Osteocyte (in vitro differentiated cells): ENCODE data around the gene EFNA5. TPM values are rescaled to one million over a fixed set of nuclear protein-coding genes. Genes with fewer than 3 reads are reported as not detected.

Source experiments
- DNase-seq: peaks from one replicate; pipeline ENCODE4 v3.0.0; 2021; ENCODE audit warnings: mixed read lengths; ENCODE audit not compliant: unreplicated experiment; ENCODE audit errors: extremely low spot score
- H3K27ac Mint-ChIP-seq: one replicate; pipeline ENCODE4 v1.8.0; 2021; ENCODE audit warnings: mild to moderate bottlenecking, mixed read lengths; ENCODE audit not compliant: unreplicated experiment
- H3K27me3 Mint-ChIP-seq: one replicate; pipeline ENCODE4 v1.8.0; 2021; ENCODE audit warnings: mixed read lengths; ENCODE audit not compliant: unreplicated experiment
- H3K36me3 Mint-ChIP-seq: one replicate; pipeline ENCODE4 v1.8.0; 2021; ENCODE audit warnings: mixed read lengths; ENCODE audit not compliant: unreplicated experiment
- H3K4me1 Mint-ChIP-seq: one replicate; pipeline ENCODE4 v1.8.0; 2021; ENCODE audit warnings: mixed read lengths; ENCODE audit not compliant: unreplicated experiment
- H3K4me3 Mint-ChIP-seq: one replicate; pipeline ENCODE4 v1.8.0; 2021; ENCODE audit warnings: mild to moderate bottlenecking, moderate library complexity, mixed read lengths; ENCODE audit not compliant: unreplicated experiment
- H3K9me3 Mint-ChIP-seq: one replicate; pipeline ENCODE4 v1.8.0; 2021; ENCODE audit warnings: mixed read lengths; ENCODE audit not compliant: unreplicated experiment
- total RNA-seq: library from RNA; stranded (reverse); gene quantifications from 2 replicates; pipeline ENCODE4 v1.2.1, GENCODE V29; 2021
- TF ChIP-seq, protein P1 (sequence below): fragments of 200-600 bp; sonication (generic); IDR thresholded peaks from 2 replicates; pipeline ENCODE4 v1.5.0; 2021; ENCODE audit warnings: antibody characterized with exemption, mild to moderate bottlenecking, moderate library complexity

Gene EFNA5
- total RNA-seq, 1 donor from 2014 or later: 34.2 TPM

DNA sequence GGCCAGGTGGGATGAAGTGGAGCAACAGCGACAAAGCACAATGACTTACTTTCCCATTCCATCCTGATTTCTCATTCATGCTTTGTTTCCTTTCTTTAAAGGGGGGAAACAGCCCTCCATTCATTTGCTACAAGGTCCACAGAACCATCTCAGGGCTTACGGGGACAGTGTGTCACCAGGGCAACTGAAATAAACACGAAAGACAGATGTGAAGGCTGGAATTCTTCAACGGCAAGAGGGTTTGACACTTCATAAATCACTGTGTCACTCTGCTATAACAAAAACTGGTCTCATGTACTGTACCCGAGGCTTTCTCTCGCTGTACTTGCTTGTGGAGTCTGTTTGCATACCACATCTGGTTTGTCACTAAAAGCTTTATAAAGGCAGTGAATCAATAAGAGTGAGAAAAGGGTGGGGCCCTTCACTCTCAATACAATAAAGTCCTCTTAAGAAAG, 150.8 kb downstream of the EFNA5 start:
- no peak for DNase-seq
- no peak overlapping the region for H3K27ac Mint-ChIP-seq
- H3K4me1 Mint-ChIP-seq: peaks cover 20% of the 10 kb centered on the region
- H3K9me3 Mint-ChIP-seq: peaks cover 4% of the 10 kb centered on the region
- no peaks in the 10 kb centered on the region for H3K27me3 Mint-ChIP-seq
- H3K36me3 Mint-ChIP-seq: peaks cover 2% of the 10 kb centered on the region
- TF ChIP-seq, protein P1, sequence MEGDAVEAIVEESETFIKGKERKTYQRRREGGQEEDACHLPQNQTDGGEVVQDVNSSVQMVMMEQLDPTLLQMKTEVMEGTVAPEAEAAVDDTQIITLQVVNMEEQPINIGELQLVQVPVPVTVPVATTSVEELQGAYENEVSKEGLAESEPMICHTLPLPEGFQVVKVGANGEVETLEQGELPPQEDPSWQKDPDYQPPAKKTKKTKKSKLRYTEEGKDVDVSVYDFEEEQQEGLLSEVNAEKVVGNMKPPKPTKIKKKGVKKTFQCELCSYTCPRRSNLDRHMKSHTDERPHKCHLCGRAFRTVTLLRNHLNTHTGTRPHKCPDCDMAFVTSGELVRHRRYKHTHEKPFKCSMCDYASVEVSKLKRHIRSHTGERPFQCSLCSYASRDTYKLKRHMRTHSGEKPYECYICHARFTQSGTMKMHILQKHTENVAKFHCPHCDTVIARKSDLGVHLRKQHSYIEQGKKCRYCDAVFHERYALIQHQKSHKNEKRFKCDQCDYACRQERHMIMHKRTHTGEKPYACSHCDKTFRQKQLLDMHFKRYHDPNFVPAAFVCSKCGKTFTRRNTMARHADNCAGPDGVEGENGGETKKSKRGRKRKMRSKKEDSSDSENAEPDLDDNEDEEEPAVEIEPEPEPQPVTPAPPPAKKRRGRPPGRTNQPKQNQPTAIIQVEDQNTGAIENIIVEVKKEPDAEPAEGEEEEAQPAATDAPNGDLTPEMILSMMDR: no peak
- no peak overlapping the region for H3K4me3 Mint-ChIP-seq

DNA sequence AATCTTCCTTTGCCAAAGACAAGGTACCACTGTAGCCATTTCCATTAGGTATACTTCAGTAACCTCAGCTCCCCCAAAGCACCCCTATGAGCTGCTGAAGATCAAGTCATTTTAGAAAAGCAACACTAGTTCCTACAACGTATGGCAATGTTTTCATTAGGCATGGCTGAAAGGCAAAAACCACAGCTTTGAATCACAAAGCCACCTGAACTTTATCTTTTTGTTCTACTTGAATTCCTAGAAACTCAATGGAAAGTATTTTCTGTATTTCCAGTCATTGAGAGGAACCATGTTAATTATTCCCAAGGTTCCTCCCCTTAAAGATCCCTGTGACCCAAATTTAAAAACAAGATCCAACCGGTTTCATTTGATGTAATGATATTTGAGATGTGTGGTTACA, 152.1 kb downstream of the EFNA5 start:
- no peak for DNase-seq
- H3K27ac Mint-ChIP-seq: no peak overlapping the region
- no peaks in the 10 kb centered on the region for H3K27me3 Mint-ChIP-seq
- H3K4me3 Mint-ChIP-seq: no peak overlapping the region
- H3K4me1 Mint-ChIP-seq: peaks cover 27% of the 10 kb centered on the region
- peaks cover 2% of the 10 kb centered on the region for H3K36me3 Mint-ChIP-seq
- H3K9me3 Mint-ChIP-seq: peaks cover 4% of the 10 kb centered on the region
- TF ChIP-seq, protein P1: no peak

DNA sequence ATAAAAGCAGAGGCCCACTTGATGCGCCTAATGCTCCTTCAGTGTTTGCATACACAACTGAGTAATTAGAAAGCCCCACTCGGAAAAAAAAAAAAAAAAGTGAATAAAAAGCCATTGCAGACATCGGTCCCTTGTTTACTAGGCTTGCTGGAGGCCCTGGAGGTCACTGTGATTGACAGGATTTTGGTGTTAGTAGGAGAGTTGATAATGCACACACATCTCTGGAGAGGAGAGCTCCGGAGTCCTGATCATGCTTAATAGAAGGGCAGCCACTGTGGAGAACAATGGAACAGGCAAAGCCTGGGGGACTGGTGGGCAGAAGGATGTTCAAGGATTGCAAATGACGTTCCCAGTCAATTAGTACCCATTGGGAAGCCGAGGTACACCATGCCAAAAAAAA, 152.5 kb downstream of the EFNA5 start:
- Mint-ChIP-seq H3K27ac (no peak overlapping the region), H3K9me3 (peaks cover 4% of the 10 kb centered on the region), H3K4me3 (no peak overlapping the region), H3K27me3 (no peaks in the 10 kb centered on the region), H3K36me3 (peaks cover 2% of the 10 kb centered on the region), H3K4me1 (peaks cover 28% of the 10 kb centered on the region)
- no peak for DNase-seq
- TF ChIP-seq, protein P1: no peak

- TF ChIP-seq, protein P1: no peak
- Mint-ChIP-seq H3K27me3 (no peaks in the 10 kb centered on the region), H3K27ac (no peak overlapping the region), H3K9me3 (peaks cover 4% of the 10 kb centered on the region), H3K36me3 (peaks cover 2% of the 10 kb centered on the region), H3K4me3 (no peak overlapping the region), H3K4me1 (peaks cover 29% of the 10 kb centered on the region)
- no peak for DNase-seq
These were observed 153.3 kb downstream of the EFNA5 start for GRCh38 chr5:107517185-107518033.

- H3K9me3 Mint-ChIP-seq: peaks cover 4% of the 10 kb centered on the region
- H3K27ac Mint-ChIP-seq: no peak overlapping the region
- H3K36me3 Mint-ChIP-seq: peaks cover 2% of the 10 kb centered on the region
- peaks cover 29% of the 10 kb centered on the region for H3K4me1 Mint-ChIP-seq
- TF ChIP-seq, protein P1: no peak
- no peaks in the 10 kb centered on the region for H3K27me3 Mint-ChIP-seq
- DNase-seq: no peak
- no peak overlapping the region for H3K4me3 Mint-ChIP-seq
These were observed 154.1 kb downstream of the EFNA5 start for GRCh38 chr5:107516452-107517184.
